ENCODE measurements around the gene CERK. TPM values are rescaled to one million over a fixed set of nuclear protein-coding genes. Genes with fewer than 3 reads are reported as not detected.

The CERK gene
- total RNA-seq, 1 experiment from 2014 or later = 87.7 TPM

GRCh38 chr22:46696614-46697013 lies 41.4 kb downstream of the CERK start:
- H3K36me3 ChIP-seq = peaks cover 64% of the 10 kb centered on the region
- no peaks in the 10 kb centered on the region for H3K4me1 ChIP-seq
- no peaks in the 10 kb centered on the region for H3K27me3 ChIP-seq
- no peak for DNase-seq
- no peak overlapping the region for H3K4me3 ChIP-seq
- H3K27ac ChIP-seq = no peak overlapping the region
- no peaks in the 10 kb centered on the region for H3K9me3 ChIP-seq (replicated peaks)

- H3K4me3 ChIP-seq = no peak overlapping the region
- H3K36me3 ChIP-seq = peaks cover 63% of the 10 kb centered on the region
- DNase-seq = no peak
- H3K27ac ChIP-seq = no peak overlapping the region
- no peaks in the 10 kb centered on the region for H3K9me3 ChIP-seq (replicated peaks)
- no peaks in the 10 kb centered on the region for H3K4me1 ChIP-seq
- H3K27me3 ChIP-seq = no peaks in the 10 kb centered on the region
Measured at GRCh38 chr22:46696229-46696518, 41.9 kb downstream of the CERK start.

DNA sequence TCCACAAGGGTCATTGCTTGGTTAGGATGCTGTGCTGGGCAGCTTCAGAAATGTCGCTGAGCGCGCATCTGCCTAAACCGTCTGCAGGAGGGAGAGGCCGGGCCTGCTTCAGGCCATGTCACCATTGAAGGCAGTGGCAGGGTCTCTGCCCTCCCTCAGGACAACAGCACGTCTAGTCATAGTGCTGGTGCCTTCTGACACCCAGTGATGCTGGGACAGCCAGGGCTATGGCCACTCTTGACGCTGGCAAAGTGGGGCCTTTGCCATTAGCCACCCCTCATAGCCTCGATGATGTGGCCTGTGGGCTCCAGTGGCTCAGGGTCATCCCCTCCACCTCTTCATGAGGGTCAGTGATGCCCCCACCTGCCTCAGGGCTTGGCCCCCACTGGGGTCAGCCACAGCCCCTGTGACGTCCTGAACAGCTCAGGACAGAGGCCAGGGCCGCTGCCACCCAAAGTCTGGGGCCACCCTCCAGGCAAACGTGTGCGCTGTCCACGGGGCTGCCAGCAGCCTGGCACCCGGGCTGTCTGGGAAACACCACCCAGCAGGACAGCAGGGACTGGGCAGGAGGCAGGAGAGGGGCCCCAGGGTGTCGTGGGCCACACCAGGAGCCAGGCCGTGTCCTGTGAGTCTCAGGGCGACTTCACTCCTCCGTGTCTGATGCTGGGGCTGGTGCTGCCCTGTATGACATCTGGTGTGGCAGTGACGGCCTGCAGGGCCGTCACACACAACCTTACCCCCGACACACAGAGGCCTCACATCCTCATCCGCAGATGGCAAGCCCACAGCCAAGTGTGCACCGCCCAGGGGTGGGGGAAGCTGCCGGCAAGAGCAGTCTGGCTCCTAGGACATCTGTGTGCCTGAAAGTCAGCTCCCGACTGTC lies 42.5 kb downstream of the CERK start:
- no peak for DNase-seq
- Histone ChIP-seq H3K9me3 (replicated peaks) (no peaks in the 10 kb centered on the region), H3K4me1 (no peaks in the 10 kb centered on the region), H3K36me3 (peaks cover 66% of the 10 kb centered on the region), H3K27ac (no peak overlapping the region), H3K27me3 (no peaks in the 10 kb centered on the region), H3K4me3 (no peak overlapping the region)

GRCh38 chr22:46694416-46695170 lies 43.5 kb downstream of the CERK start:
- Histone ChIP-seq H3K4me1 (no peaks in the 10 kb centered on the region), H3K27ac (no peak overlapping the region), H3K36me3 (peaks cover 64% of the 10 kb centered on the region), H3K9me3 (replicated peaks) (no peaks in the 10 kb centered on the region), H3K4me3 (no peak overlapping the region), H3K27me3 (no peaks in the 10 kb centered on the region)
- no peak for DNase-seq

- DNase-seq = no peak
- Histone ChIP-seq H3K9me3 (replicated peaks) (no peaks in the 10 kb centered on the region), H3K4me1 (no peaks in the 10 kb centered on the region), H3K27me3 (no peaks in the 10 kb centered on the region), H3K4me3 (no peak overlapping the region), H3K27ac (no peak overlapping the region), H3K36me3 (peaks cover 57% of the 10 kb centered on the region)
Measured at GRCh38 chr22:46693634-46694415, 44.2 kb downstream of the CERK start.

- H3K9me3 ChIP-seq (replicated peaks) = no peaks in the 10 kb centered on the region
- H3K4me1 ChIP-seq = no peaks in the 10 kb centered on the region
- no peak overlapping the region for H3K4me3 ChIP-seq
- H3K27me3 ChIP-seq = no peaks in the 10 kb centered on the region
- H3K36me3 ChIP-seq = peaks cover 51% of the 10 kb centered on the region
- H3K27ac ChIP-seq = no peak overlapping the region
- DNase-seq = no peak
Measured at GRCh38 chr22:46691571-46691970, 46.5 kb downstream of the CERK start.

DNA sequence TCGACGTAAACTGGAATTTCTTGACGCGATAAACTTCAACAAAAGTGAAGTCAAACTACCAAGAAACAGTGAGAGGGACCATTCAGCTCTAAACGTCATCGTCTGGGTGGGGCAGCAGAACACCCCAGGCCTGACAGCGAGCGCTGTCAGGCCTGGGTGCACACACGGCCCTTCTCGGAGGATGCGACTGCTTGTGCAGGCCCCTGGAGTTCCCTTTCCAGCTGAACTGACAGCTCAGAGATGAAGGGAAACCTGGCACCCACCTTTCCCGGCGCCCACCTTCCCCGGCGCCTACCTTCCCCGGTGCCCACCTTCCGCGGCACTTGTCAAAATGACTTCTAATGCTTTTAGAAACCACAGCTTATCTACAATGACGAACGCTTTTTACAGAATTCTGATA lies 47.9 kb downstream of the CERK start:
- DNase-seq = no peak
- no peaks in the 10 kb centered on the region for H3K27me3 ChIP-seq
- H3K4me3 ChIP-seq = no peak overlapping the region
- peaks cover 44% of the 10 kb centered on the region for H3K36me3 ChIP-seq
- no peak overlapping the region for H3K27ac ChIP-seq
- no peaks in the 10 kb centered on the region for H3K9me3 ChIP-seq (replicated peaks)
- H3K4me1 ChIP-seq = no peaks in the 10 kb centered on the region

- H3K36me3 ChIP-seq = peaks cover 38% of the 10 kb centered on the region
- no peak overlapping the region for H3K27ac ChIP-seq
- H3K27me3 ChIP-seq = no peaks in the 10 kb centered on the region
- no peak for DNase-seq
- no peaks in the 10 kb centered on the region for H3K9me3 ChIP-seq (replicated peaks)
- no peak overlapping the region for H3K4me3 ChIP-seq
- H3K4me1 ChIP-seq = no peaks in the 10 kb centered on the region
Measured at GRCh38 chr22:46688949-46689348, 49.1 kb downstream of the CERK start.

DNA sequence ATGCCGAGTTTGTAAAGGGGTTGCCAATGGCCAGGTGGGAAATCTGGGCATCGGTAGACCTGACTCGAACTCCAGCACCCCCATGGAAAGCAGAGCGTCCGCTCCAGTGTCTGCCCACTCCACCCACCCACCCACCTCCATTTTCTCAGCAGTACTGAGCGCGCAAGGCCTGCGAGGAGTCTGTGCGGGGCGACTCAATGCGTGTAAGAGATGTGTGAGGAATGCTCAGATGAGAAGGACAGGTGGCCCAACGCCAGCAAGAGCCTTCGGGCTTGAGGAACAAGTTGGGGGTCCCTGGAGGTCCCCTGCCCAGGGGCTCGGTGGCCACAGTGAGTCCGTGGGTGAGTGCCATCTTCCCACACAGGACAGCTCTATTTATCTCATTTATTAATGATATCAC lies 50.6 kb downstream of the CERK start:
- DNase-seq = no peak
- no peak overlapping the region for H3K27ac ChIP-seq
- H3K9me3 ChIP-seq (replicated peaks) = no peaks in the 10 kb centered on the region
- peaks cover 28% of the 10 kb centered on the region for H3K36me3 ChIP-seq
- H3K27me3 ChIP-seq = no peaks in the 10 kb centered on the region
- H3K4me3 ChIP-seq = no peak overlapping the region
- no peaks in the 10 kb centered on the region for H3K4me1 ChIP-seq

DNA sequence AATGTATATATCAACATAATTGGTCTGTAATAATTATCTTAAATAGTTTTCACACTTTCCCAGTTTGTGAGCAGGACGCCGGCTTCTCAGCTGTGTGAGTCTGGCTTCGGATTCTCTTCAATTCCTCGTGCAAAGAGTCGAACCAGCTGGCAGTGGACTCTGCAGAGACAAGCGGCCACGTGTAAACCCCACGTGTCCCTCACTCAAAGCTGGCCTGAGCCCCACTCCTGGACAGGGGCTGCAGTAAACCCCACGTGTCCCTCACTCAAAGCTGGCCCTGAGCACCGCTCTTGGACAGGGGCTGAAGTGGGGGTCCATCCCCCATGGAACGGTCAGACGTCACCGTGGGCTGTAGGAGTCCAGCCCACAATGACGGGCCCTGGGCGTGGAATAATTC lies 51.0 kb downstream of the CERK start:
- Histone ChIP-seq H3K9me3 (replicated peaks) (no peaks in the 10 kb centered on the region), H3K4me3 (no peak overlapping the region), H3K4me1 (no peaks in the 10 kb centered on the region), H3K27me3 (no peaks in the 10 kb centered on the region), H3K27ac (no peak overlapping the region), H3K36me3 (peaks cover 28% of the 10 kb centered on the region)
- DNase-seq = no peak

- no peak overlapping the region for H3K4me3 ChIP-seq
- no peak overlapping the region for H3K27ac ChIP-seq
- H3K4me1 ChIP-seq = no peaks in the 10 kb centered on the region
- no peaks in the 10 kb centered on the region for H3K9me3 ChIP-seq (replicated peaks)
- peaks cover 23% of the 10 kb centered on the region for H3K36me3 ChIP-seq
- H3K27me3 ChIP-seq = no peaks in the 10 kb centered on the region
- no peak for DNase-seq
Measured at GRCh38 chr22:46686221-46687047, 51.6 kb downstream of the CERK start.

DNA sequence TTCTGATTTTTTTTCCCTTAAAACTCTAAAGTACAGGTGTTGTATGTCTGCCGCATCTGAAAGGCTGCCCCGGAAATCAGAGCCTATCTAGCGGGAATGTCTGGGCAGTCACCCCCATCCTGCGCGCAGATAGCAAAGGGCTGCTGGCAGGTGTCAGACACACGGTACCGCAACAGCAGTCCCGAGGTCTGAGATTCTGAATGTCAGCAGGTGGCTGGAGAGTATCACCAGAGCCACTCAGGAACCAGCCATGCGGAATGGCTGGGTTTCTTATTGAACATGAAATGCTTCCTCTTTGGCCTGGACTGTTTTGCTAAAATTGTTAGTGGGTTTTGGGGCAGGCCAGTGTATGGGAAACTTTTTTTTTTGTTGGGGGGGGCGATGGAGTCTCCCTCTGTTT lies 53.3 kb downstream of the CERK start:
- H3K27ac ChIP-seq = no peak overlapping the region
- peaks cover 10% of the 10 kb centered on the region for H3K36me3 ChIP-seq
- H3K4me1 ChIP-seq = no peaks in the 10 kb centered on the region
- no peaks in the 10 kb centered on the region for H3K27me3 ChIP-seq
- no peak for DNase-seq
- no peak overlapping the region for H3K4me3 ChIP-seq
- H3K9me3 ChIP-seq (replicated peaks) = no peaks in the 10 kb centered on the region

DNA sequence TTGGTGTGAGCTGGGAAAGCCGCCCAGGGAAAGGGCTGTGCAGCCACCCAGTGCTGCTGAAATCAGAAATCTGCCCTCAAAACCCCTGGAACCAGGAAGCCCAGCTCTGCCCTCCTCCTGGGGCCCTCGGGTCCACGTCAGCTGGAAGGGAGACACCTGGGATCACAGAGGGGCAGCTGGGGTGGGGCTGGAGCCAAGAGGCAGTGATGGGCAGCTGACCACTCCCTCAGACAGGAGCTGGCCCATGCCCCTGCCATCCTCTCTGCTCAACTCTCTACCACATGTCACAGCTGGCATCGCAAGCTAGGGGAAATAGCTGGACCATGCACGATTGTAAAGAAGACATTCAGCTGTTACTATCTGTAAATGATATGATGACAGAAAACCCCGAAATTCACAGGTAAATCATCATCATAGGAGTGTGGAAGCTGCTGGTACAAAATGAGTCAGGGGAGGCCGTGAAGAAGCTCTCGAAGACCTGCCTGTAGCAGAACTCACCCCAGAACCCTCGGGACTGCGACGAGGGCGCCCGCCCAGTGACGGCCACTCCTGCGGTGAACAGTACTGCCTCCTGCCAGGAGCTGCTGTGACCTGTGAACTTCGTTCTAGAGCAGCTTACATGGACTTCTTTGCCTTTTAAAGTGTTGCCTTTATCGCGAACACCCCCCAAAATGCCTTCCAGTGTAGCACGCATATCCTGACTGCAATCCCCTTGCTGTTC lies 55.9 kb downstream of the CERK start:
- DNase-seq = no peak
- Histone ChIP-seq H3K27me3 (no peaks in the 10 kb centered on the region), H3K36me3 (peaks cover 5% of the 10 kb centered on the region), H3K4me1 (peaks cover 4% of the 10 kb centered on the region; the same call in 1 of the 2 replicates), H3K4me3 (no peak overlapping the region), H3K27ac (no peak overlapping the region), H3K9me3 (replicated peaks) (no peaks in the 10 kb centered on the region)

- no peaks in the 10 kb centered on the region for H3K27me3 ChIP-seq
- no peaks in the 10 kb centered on the region for H3K9me3 ChIP-seq (replicated peaks)
- DNase-seq = peak in 1 of 2 experiments; percentile 46
- no peak overlapping the region for H3K27ac ChIP-seq
- peaks cover 4% of the 10 kb centered on the region; the same call in 1 of the 2 replicates for H3K4me1 ChIP-seq
- H3K36me3 ChIP-seq = no peaks in the 10 kb centered on the region; the same call in 1 of the 2 replicates
- H3K4me3 ChIP-seq = no peak overlapping the region
Measured at GRCh38 chr22:46681010-46681409, 57.0 kb downstream of the CERK start.
